ENCODE measurements around the gene EVA1C. TPM values are rescaled to one million over a fixed set of nuclear protein-coding genes. Genes with fewer than 3 reads are reported as not detected.

The EVA1C gene
- total and polyA plus RNA-seq, 2 donors (not counting 3 experiments of a cell fraction or from before 2014, with no cell fraction given), result 22.8 to 38.6 TPM

DNA sequence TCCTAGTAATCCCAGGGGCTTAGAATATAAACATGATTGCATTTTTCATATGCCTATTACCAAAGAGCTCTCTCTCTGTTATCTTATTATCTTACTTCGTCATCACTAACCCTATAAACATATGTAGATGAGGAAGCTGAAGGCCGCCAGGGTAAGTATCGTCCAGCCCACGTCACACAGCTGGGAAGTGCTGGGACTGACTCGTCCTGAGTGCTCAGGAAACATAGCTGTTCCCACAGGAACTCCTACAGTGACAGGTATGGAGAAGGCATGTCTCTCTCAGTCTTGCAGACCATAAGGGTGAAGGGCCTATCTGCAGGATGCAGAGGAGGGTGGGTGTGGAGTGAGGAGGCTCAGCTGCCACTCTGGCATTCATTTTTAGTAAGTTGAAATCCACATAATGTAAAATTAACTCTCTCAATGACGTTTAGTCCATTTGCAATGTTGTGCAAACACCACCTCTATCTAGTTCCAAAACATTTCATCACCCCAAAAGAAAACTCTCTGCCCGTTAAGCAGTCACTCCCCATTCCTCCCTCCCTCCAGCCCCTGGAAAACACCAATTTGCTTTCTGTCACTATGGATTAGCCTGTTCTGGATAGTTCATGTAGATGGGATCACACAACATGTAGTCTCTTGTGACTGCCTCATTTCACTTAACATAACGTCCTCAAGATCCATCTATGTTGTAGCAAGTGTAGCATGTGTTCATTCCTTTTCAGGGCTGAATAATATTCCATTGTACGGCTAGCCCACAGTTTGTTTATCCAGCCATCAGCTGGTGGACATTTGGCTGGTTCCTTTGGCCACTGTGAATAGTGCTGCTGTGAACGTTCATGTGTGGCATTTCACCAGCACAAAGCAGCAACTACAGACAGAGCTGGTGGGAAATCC lies 104.5 kb downstream of the EVA1C start:
- no peaks in the 10 kb centered on the region for H3K36me3 ChIP-seq (ENCODE audit: control insufficient read depth in 2 of 2, extremely low read depth in 1 of 2, insufficient read depth in 2 of 2, low read length in 2 of 2)
- BruUV-seq (replicated peaks), result no TSS peak
- CTCF ChIA-PET, result interaction anchor here (0.6 to 4.0 kb wide), 13 partner anchors 8 to 114 kb away, joined by 3 to 35 read pairs (median 6); partner anchors contain the start of gene EVA1C
- intact Hi-C loops (cut with micrococcal nuclease) (no loop called here), dilution Hi-C loops (cut with MboI; ENCODE audit: extremely low pct_ligation_motif_present, low sequenced_read_pairs) (no loop called here)
- no peaks in the 10 kb centered on the region for H3K9me1 ChIP-seq (replicated peaks; ENCODE audit: control insufficient read depth, extremely low read depth, insufficient read depth, low read length)
- no peaks in the 10 kb centered on the region for H4K20me1 ChIP-seq (replicated peaks; ENCODE audit: control insufficient read depth, extremely low read depth, insufficient read depth, low read length)
- peak overlapping the region; percentile 96 for H3K9ac ChIP-seq (replicated peaks; ENCODE audit: extremely low read depth, insufficient read depth, low read length)
- TF ChIP-seq, protein P1, sequence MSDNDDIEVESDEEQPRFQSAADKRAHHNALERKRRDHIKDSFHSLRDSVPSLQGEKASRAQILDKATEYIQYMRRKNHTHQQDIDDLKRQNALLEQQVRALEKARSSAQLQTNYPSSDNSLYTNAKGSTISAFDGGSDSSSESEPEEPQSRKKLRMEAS (IDR thresholded peaks at IDR 0.05; ENCODE audit: insufficient read depth, insufficient read length), result no peak
- TF ChIP-seq JUN (IDR thresholded peaks at IDR 0.05; ENCODE audit: borderline replicate concordance, insufficient read depth, insufficient read length, low read depth) (peak; percentile 82), FOS (IDR thresholded peaks at IDR 0.05; ENCODE audit: borderline replicate concordance, insufficient read depth, low read length) (peak; percentile 83), GATA2 (IDR thresholded peaks at IDR 0.05; ENCODE audit: insufficient read depth, insufficient read length, low read depth, low read length) (peak; percentile 91)
- peak overlapping the region; percentile 60 for H3K4me2 ChIP-seq (ENCODE audit: insufficient read depth, low read length)
- no peak overlapping the region for H2AFZ ChIP-seq (ENCODE audit: low read depth, low read length)
- no peaks in the 10 kb centered on the region for H3K79me2 ChIP-seq (ENCODE audit: control insufficient read depth, insufficient read depth, low read length)
- no peak overlapping the region for H3K4me3 ChIP-seq (replicated peaks in 1 of 3; ENCODE audit: insufficient read depth in 1 of 3, low read depth in 1 of 3, low read length in 3 of 3)
- POLR2A ChIA-PET, result interaction anchor here (0.6 kb wide), 1 partner anchor 24 kb away, joined by 3 read pairs; no protein-coding TSS in a partner anchor
- peak; percentile 94 for DNase-seq (ENCODE audit: low read depth, low spot score)
- H3K27me3 ChIP-seq (ENCODE audit: control insufficient read depth in 2 of 2, insufficient read depth in 2 of 2, low read length in 2 of 2), result no peaks in the 10 kb centered on the region
- H3K4me1 ChIP-seq (ENCODE audit: control insufficient read depth, extremely low read depth, insufficient read depth, low read length), result peaks cover 44% of the 10 kb centered on the region
- H3K27ac ChIP-seq (ENCODE audit: insufficient read depth, low read depth, low read length), result peak overlapping the region; percentile 99
- FAIRE-seq, result peak; percentile 81
- H3K9me3 ChIP-seq (replicated peaks; ENCODE audit: control insufficient read depth, insufficient read depth, low read length), result no peaks in the 10 kb centered on the region

Measured in endothelial cell of umbilical vein (primary cell).